HPDE6-E6E7 (cell line): Measurements from ENCODE around the gene USP33.
"Not testable (repeated sequence)": the region's sequence is repeated elsewhere in the genome, so short reads cannot be mapped to it uniquely, and the experiment has no call there.

ENCODE experiments used
- DNase-seq: peaks from one replicate; pipeline ENCODE4 v3.0.0; 2011; ENCODE audit warnings: missing footprints; ENCODE audit errors: extremely low spot score

Gene USP33

DNA sequence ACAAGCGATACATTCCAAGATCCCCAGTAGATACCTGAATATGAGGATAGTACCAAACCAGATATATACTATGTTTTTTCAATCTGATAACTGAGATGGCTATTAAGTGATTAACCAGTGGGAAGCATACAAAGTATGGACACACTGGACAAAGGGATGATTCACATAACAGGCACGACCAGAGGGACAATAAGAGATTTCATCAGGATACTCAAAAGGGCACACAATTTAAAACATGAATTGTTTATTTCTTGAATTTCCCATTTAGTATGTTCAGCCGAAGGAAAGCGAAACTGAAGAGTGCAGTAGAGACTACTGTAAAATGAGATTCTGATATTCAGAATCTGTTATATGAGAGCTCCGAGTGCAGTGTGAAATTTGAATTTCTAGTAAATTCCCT lies 87.8 kb downstream of the USP33 start:
- no peak for DNase-seq

DNA sequence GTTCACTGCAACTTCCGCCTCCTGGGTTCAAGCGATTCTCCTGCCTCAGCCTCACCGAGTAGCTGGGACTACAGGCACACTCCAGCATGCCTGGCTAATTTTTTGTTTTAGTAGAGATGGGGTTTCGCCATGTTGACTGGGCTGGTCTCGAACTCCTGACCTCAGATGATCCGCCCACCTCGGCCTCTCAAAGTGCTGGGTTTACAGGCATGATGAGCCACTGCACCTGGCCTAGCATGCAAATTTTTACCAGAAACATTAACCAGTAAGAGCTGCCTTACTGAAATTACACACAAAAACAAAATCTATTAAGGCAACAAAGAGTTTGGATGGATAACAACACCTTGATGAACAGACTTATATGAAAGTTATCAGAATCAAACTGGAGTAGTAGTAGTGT lies 89.3 kb downstream of the USP33 start:
- no peak for DNase-seq

GRCh38 chr1:77668924-77669449 lies 90.7 kb downstream of the USP33 start:
- no peak for DNase-seq

GRCh38 chr1:77664939-77665516 lies 94.6 kb downstream of the USP33 start:
- DNase-seq: no peak

GRCh38 chr1:77661696-77662095 lies 98.0 kb downstream of the USP33 start:
- no peak for DNase-seq

DNA sequence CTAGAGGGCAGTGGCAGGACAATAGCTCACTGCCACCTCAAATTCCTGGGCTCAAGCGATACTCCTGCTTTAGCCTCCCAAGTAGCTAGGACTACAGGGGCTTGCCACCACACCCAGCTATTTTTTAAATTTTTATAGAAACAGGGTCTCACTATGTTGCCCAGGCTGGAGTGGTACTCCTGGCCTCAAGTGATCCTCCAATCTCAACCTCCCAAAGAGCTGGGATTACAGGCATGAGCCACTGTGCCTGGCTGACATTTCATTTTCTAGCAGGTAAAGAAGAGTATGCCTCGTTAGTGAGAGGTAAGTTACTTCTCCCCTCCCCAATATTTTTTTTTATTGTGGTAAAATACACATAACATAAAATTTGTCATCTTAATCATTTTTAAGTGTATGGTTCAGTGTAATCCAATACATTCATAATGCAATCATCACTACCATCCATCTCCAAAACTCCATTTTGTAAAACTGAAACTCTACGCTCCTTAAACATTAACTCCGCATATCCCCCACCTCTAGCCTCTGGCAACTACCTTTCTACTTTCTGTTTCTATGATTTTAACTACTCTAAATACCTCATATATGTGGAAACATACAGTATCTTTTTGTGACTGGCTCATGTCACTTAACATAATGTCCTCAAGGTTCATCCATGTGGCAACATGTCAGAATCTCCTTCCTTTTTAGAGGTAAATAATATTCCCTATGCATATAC lies 99.6 kb downstream of the USP33 start:
- no peak for DNase-seq

GRCh38 chr1:77658271-77658670 lies 101.4 kb downstream of the USP33 start:
- DNase-seq: no peak

- DNase-seq: no peak
Measured at GRCh38 chr1:77655431-77655974, 104.1 kb downstream of the USP33 start.

GRCh38 chr1:77652970-77653516 lies 106.6 kb downstream of the USP33 start:
- no peak for DNase-seq

DNA sequence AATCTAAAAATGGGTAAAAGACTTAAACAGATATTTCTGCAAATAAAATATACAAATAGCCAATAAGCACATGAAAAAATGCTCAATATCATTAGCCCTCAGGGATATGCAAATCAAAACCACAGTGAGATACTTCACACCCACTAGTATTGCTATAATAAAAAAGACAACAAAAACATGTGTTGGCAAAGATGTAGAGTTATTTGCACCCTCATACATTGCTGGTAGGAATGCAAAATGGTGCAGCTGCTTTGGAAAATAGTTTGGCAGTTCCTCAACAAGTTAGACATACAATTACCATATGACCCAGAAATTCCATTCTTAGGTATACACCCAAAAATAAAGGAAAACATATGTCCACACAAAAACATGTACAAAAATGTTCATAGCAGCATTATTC lies 107.4 kb downstream of the USP33 start:
- no peak for DNase-seq

GRCh38 chr1:77649127-77649526 lies 110.5 kb downstream of the USP33 start:
- DNase-seq: no peak

DNA sequence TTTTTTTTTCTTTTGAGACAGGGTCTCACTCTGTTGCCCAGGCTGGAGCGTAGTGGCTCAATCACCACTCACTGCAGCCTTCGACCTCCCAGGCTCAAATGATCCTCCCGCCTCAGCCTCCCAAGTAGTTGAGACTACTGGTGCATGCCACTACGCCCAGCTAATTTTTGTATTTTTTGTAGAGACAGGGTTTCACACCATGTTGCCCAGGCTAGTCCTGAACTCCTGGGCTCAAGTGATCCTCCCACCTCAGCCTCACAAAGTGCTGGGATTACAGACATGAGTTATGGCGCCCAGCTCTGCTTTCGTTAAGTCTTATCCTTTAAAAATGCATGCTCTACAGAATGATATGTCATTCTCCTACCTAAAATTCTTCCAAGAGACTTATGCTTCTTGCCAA lies 113.4 kb downstream of the USP33 start:
- not testable (repeated sequence) for DNase-seq
